ENCODE measurements around the gene ZBTB46. TPM values are rescaled to one million over a fixed set of nuclear protein-coding genes. Genes with fewer than 3 reads are reported as not detected.
"Not testable (repeated sequence)": the region's sequence is repeated elsewhere in the genome, so short reads cannot be mapped to it uniquely, and the experiment has no call there.

Gene ZBTB46
- total and polyA plus RNA-seq, 10 of the 15 experiments (the other 5 are each of a cell fraction or from before 2014, with no cell fraction given), result 0.15 to 0.92 (median 0.34) TPM

- TF ChIP-seq ZNF687 (IDR thresholded peaks at IDR 0.05) (no peak), PBX3 (IDR thresholded peaks at IDR 0.05; ENCODE audit: insufficient replicate concordance, low read depth, low read length) (no peak), REST (IDR thresholded peaks at IDR 0.05; ENCODE audit: low read depth, low read length) (no peak), STAT3 (IDR thresholded peaks at IDR 0.05; ENCODE audit: low read depth, low read length) (no peak)
Observed at GRCh38 chr20:63777614-63778013, 53.5 kb downstream of the ZBTB46 start (continued).

- intact Hi-C loops (cut with micrococcal nuclease; ENCODE audit: unreplicated experiment); H3K4me3 ChIP-seq; RAD21 ChIA-PET (ENCODE audit: unreplicated experiment); H3K27ac ChIP-seq (ENCODE audit: control insufficient read depth, insufficient read depth); H3K36me3 ChIP-seq (ENCODE audit: control insufficient read depth in 2 of 2, insufficient read depth in 2 of 2, low read length in 1 of 2); H3K27me3 ChIP-seq (replicated peaks in 1 of 2; ENCODE audit: control insufficient read depth in 2 of 2, insufficient read depth in 2 of 2, low read length in 1 of 2); H3K4me1 ChIP-seq (ENCODE audit: control insufficient read depth, insufficient read depth, low read length); FAIRE-seq; H3K9ac ChIP-seq (ENCODE audit: control insufficient read depth, insufficient read depth, low read length); SMC1A ChIA-PET (ENCODE audit: uncharacterized antibody, unreplicated experiment); H4K20me1 ChIP-seq (ENCODE audit: control insufficient read depth, insufficient read depth); POLR2A ChIA-PET; BruUV-seq (replicated peaks); H3K79me2 ChIP-seq (ENCODE audit: control insufficient read depth, insufficient read depth, low read length); H2AFZ ChIP-seq (ENCODE audit: control insufficient read depth, low read depth, low read length); H3K4me2 ChIP-seq (ENCODE audit: control insufficient read depth, insufficient read depth); in situ Hi-C loops (cut with MboI); ATAC-seq; H3K9me3 ChIP-seq (replicated peaks; ENCODE audit: control insufficient read depth, insufficient read depth, low read length); DNase-seq (ENCODE audit: low read depth, low spot score): not testable (repeated sequence)
- CTCF ChIA-PET, result interaction anchor here (2.2 kb wide), 1 partner anchor 10 kb away, joined by 7 read pairs; no protein-coding TSS in a partner anchor
- whole genome bisulfite sequencing (ENCODE audit: insufficient coverage, insufficient replicate concordance, low lambda C conversion rate, missing lambda C conversion rate), result 83% methylated on average over 10 of the region's 23 CpGs
Observed at GRCh38 chr20:63776875-63777274, 54.2 kb downstream of the ZBTB46 start.

Measured in GM12878 (cell line).